Measurements from ENCODE around the gene FGF3. TPM values are rescaled to one million over a fixed set of nuclear protein-coding genes. Genes with fewer than 3 reads are reported as not detected.

FGF3 gene
- total RNA-seq, 2 experiments from 2014 or later, result not detected

DNA sequence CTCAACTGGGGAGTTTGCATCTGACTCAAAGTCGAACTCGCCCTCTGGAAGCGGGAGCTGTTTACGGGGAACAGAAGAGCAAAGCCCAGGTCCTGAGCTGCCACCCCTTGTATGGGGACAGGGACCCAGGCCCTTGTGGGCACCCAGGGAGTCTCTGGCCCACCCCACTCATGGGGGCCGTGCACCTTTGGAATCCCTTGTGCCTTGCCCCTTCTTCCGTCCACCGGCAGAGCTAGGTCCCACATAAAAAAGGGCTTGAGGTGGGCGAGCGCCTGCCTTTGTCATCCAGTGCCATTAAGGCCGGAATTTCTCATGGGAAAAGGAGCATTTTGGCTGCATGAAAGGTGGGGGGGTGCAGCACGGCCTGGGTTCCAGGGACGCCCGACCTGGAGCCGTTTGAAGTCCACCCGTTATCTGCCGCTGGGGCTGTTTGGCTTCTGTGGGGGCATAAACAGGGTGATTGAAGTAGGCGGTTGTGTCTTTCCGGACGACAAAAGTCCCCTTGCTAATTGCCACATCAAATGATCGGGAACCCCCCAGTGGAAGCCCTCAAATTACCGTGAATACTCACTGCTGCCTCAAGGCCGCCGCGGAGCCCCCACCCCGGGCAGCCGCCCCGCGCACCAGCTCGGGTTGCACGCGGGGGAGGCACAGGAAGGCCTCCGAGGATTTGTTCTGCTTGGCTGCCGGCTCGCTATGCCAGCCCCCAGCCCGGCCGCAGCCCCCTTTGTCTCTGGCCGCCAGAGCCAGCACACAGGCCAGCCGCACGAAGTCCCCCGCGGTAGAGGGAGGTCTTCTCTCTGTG, 49.0 kb upstream of the FGF3 start:
- H3K9me3 Mint-ChIP-seq, result no peaks in the 10 kb centered on the region
- no peak overlapping the region for H3K4me3 ChIP-seq (ENCODE audit: low read length)
- DNase-seq, result no peak
- H3K9me3 ChIP-seq (ENCODE audit: control insufficient read depth in 1 of 2, insufficient read depth in 1 of 2, low read length in 2 of 2), result peaks cover 0 to 7% of the 10 kb centered on the region in 2 experiments
- CTCF ChIA-PET, result no interaction called here
- peaks cover 3 to 6% of the 10 kb centered on the region in 2 experiments for H3K27me3 ChIP-seq (ENCODE audit: control insufficient read depth in 1 of 2, insufficient read depth in 2 of 2, low read length in 2 of 2)
- no peak overlapping the region for H3K4me3 Mint-ChIP-seq
- no peaks in the 10 kb centered on the region for H3K4me1 ChIP-seq (ENCODE audit: insufficient read depth, low read length)
- no peaks in the 10 kb centered on the region for H3K4me1 Mint-ChIP-seq (ENCODE audit: low read depth)
- H3K36me3 ChIP-seq (ENCODE audit: insufficient read depth, low read length), result no peaks in the 10 kb centered on the region
- peaks cover 34% of the 10 kb centered on the region for H3K27me3 Mint-ChIP-seq
- H3K36me3 Mint-ChIP-seq (ENCODE audit: low read depth), result no peaks in the 10 kb centered on the region
- TF ChIP-seq CTCF (IDR thresholded peaks at IDR 0.05), result no peak
- no peak overlapping the region for H3K27ac ChIP-seq (ENCODE audit: low read depth in 1 of 2, low read length in 2 of 2)
- intact Hi-C loops (cut with DNase I, micrococcal nuclease), result no loop called here
- no peak for ATAC-seq (ENCODE audit: poor library complexity)
- H3K27ac Mint-ChIP-seq, result no peak overlapping the region
- POLR2A ChIA-PET, result no interaction called here

DNA sequence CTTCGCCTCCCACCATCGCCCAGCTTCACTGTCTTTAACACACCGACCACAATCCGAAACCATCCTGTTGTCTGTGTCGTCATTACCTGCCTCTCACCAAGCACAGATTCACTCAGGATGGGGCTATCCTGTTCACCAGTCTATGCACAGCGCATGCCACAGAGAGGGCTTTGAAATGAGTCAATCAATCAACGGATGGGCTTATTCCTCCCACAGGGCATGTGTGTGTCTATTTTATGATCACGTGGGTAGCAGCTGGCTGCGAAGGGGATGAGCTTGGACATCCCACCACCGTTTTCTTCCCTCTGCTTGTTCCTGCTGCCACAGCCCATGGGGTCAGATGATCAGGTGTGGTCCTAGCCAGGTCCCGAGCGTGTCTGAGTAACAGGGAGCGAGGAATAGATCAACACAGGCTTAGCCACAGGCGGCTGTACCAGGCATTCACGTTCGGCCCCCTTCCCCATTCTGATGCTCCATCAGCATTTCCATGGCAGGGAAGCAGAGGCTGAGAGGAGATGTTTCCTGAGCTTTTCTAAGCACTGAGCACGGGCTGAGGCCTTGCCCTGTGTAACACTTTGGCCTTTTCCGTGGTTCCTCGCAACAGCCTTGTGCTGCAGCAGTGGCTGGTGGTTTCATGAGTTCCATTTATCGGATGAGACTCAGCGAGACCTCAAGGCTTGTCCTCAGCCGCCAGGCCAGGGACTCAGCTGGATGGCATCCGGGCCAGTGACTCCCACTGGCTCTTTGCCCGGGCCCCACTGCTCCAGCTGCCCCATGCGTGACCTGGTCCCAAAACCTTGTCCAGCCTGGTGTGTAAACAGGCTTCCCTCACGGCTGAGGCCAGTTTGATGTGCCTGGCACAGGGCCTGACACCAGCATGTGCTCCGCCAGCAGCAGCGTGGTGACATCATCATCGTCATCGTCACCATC, 48.1 kb upstream of the FGF3 start:
- POLR2A ChIA-PET, result no interaction called here
- no peak for ATAC-seq (ENCODE audit: poor library complexity)

DNA sequence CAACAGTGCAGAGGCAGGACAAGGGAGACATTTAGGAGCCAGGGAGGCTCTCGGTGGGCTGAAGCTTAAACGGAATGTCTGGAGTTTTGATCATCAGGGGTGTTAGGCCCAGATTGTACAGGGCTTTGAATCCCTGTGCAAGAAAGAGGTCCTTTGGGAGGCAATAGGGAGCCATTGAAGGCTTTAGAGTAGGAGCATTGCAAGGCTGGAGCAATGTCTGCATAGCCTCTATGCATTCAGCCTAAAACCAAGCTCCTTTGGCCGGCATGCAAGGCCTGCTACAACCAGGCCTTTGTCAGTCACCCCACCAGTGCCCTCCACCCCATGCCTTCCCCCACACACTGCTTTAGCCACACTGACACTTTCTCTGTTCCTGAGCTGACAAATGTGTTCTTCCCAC, 47.4 kb upstream of the FGF3 start:
- Histone ChIP-seq H3K4me1 (ENCODE audit: insufficient read depth, low read length) (no peaks in the 10 kb centered on the region), H3K27me3 (ENCODE audit: control insufficient read depth in 1 of 2, insufficient read depth in 2 of 2, low read length in 2 of 2) (peaks cover 9 to 18% of the 10 kb centered on the region in 2 experiments), H3K9me3 (ENCODE audit: control insufficient read depth in 1 of 2, insufficient read depth in 1 of 2, low read length in 2 of 2) (no peaks in the 10 kb centered on the region), H3K4me3 (ENCODE audit: low read length) (no peak overlapping the region), H3K27ac (ENCODE audit: low read depth in 1 of 2, low read length in 2 of 2) (no peak overlapping the region), H3K36me3 (ENCODE audit: insufficient read depth, low read length) (no peaks in the 10 kb centered on the region)
- CTCF ChIA-PET, result no interaction called here
- Mint-ChIP-seq H3K36me3 (ENCODE audit: low read depth) (no peaks in the 10 kb centered on the region), H3K4me3 (no peak overlapping the region), H3K27ac (no peak overlapping the region), H3K27me3 (peaks cover 42% of the 10 kb centered on the region), H3K9me3 (no peaks in the 10 kb centered on the region), H3K4me1 (ENCODE audit: low read depth) (no peaks in the 10 kb centered on the region)
- TF ChIP-seq CTCF (IDR thresholded peaks at IDR 0.05), result no peak
- intact Hi-C loops (cut with DNase I, micrococcal nuclease), result no loop called here
- POLR2A ChIA-PET, result no interaction called here
- ATAC-seq (ENCODE audit: poor library complexity), result no peak
- DNase-seq, result no peak

More for the DNA sequence above, 48.1 kb upstream of the FGF3 start:
- Mint-ChIP-seq H3K27ac (no peak overlapping the region), H3K27me3 (peaks cover 35% of the 10 kb centered on the region), H3K4me3 (no peak overlapping the region), H3K36me3 (ENCODE audit: low read depth) (no peaks in the 10 kb centered on the region), H3K4me1 (ENCODE audit: low read depth) (no peaks in the 10 kb centered on the region), H3K9me3 (no peaks in the 10 kb centered on the region)
- peaks cover 0 to 6% of the 10 kb centered on the region in 2 experiments for H3K9me3 ChIP-seq (ENCODE audit: control insufficient read depth in 1 of 2, insufficient read depth in 1 of 2, low read length in 2 of 2)
- H3K27ac ChIP-seq (ENCODE audit: low read depth in 1 of 2, low read length in 2 of 2), result no peak overlapping the region
- peaks cover 3 to 15% of the 10 kb centered on the region in 2 experiments for H3K27me3 ChIP-seq (ENCODE audit: control insufficient read depth in 1 of 2, insufficient read depth in 2 of 2, low read length in 2 of 2)
- CTCF ChIA-PET, result no interaction called here
- no peaks in the 10 kb centered on the region for H3K36me3 ChIP-seq (ENCODE audit: insufficient read depth, low read length)
- no peak for TF ChIP-seq CTCF (IDR thresholded peaks at IDR 0.05)
- H3K4me3 ChIP-seq (ENCODE audit: low read length), result no peak overlapping the region
- DNase-seq, result no peak
- intact Hi-C loops (cut with DNase I, micrococcal nuclease), result no loop called here
- no peaks in the 10 kb centered on the region for H3K4me1 ChIP-seq (ENCODE audit: insufficient read depth, low read length)

Data from CD4-positive, alpha-beta T cell (primary cell).